Liver (tissue), 3 donors: ENCODE results near the gene ABAT.
"Not testable (repeated sequence)": the region's sequence is repeated elsewhere in the genome, so short reads cannot be mapped to it uniquely, and the experiment has no call there.

Experiments
- CTCF ChIP-seq: fragments of 150-350 bp; IDR thresholded peaks from 2 replicates; pipeline ENCODE4 v1.5.1; 2017; ENCODE audit warnings: improper control_type of control experiment, low read depth, low read length; ENCODE audit not compliant: missing input control
- EGR1 ChIP-seq, 2 donors: IDR thresholded peaks; 2 replicates each; pipeline ENCODE4 v1.6.1; 2016 to 2018; ENCODE audit warnings: antibody characterized with exemption in 2 of 2, low read depth in 2 of 2
- GABPA ChIP-seq, 2 donors: IDR thresholded peaks in 1 of 2; conservative IDR thresholded peaks in 1 of 2; 2 replicates each; pipeline ENCODE4 v1.6.1; 2016; ENCODE audit warnings: antibody characterized with exemption in 2 of 2, mild to moderate bottlenecking in 1 of 2, moderate library complexity in 1 of 2
- HNF4A ChIP-seq, 2 donors: conservative IDR thresholded peaks; 2 replicates each; pipeline ENCODE4 v1.6.1; 2016; ENCODE audit warnings: antibody characterized with exemption in 2 of 2, mild to moderate bottlenecking in 2 of 2
- RAD21 ChIP-seq, 2 donors: IDR thresholded peaks; 2 replicates each; pipeline ENCODE4 v1.6.1; 2016; ENCODE audit warnings: antibody characterized with exemption in 2 of 2, mild to moderate bottlenecking in 2 of 2
- SP1 ChIP-seq: IDR thresholded peaks from 2 replicates; pipeline ENCODE4 v1.6.1; 2018; ENCODE audit warnings: antibody characterized with exemption, mild to moderate bottlenecking
- YY1 ChIP-seq: IDR thresholded peaks from 2 replicates; pipeline ENCODE4 v1.6.1; 2016; ENCODE audit warnings: antibody characterized with exemption, mild to moderate bottlenecking
- ZBTB33 ChIP-seq: IDR thresholded peaks from 2 replicates; pipeline ENCODE4 v1.6.1; 2016; ENCODE audit warnings: antibody characterized with exemption
- TF ChIP-seq, protein P1 (sequence below): IDR thresholded peaks from 2 replicates; pipeline ENCODE4 v1.6.1; 2016; ENCODE audit warnings: antibody characterized with exemption, mild to moderate bottlenecking
- donor health status: healthy.
- donor health status: healthy.

- TF ChIP-seq CTCF; GABPA (IDR thresholded peaks at IDR 0.05 in 1 of 2, conservative IDR thresholded peaks at IDR 0.05 in 1 of 2); HNF4A (conservative IDR thresholded peaks at IDR 0.05); SP1; EGR1 (IDR thresholded peaks at IDR 0.05; ENCODE audit: low read depth in 2 of 2); ZBTB33; YY1; RAD21 (IDR thresholded peaks at IDR 0.05): not testable (repeated sequence)
- TF ChIP-seq, protein P1, sequence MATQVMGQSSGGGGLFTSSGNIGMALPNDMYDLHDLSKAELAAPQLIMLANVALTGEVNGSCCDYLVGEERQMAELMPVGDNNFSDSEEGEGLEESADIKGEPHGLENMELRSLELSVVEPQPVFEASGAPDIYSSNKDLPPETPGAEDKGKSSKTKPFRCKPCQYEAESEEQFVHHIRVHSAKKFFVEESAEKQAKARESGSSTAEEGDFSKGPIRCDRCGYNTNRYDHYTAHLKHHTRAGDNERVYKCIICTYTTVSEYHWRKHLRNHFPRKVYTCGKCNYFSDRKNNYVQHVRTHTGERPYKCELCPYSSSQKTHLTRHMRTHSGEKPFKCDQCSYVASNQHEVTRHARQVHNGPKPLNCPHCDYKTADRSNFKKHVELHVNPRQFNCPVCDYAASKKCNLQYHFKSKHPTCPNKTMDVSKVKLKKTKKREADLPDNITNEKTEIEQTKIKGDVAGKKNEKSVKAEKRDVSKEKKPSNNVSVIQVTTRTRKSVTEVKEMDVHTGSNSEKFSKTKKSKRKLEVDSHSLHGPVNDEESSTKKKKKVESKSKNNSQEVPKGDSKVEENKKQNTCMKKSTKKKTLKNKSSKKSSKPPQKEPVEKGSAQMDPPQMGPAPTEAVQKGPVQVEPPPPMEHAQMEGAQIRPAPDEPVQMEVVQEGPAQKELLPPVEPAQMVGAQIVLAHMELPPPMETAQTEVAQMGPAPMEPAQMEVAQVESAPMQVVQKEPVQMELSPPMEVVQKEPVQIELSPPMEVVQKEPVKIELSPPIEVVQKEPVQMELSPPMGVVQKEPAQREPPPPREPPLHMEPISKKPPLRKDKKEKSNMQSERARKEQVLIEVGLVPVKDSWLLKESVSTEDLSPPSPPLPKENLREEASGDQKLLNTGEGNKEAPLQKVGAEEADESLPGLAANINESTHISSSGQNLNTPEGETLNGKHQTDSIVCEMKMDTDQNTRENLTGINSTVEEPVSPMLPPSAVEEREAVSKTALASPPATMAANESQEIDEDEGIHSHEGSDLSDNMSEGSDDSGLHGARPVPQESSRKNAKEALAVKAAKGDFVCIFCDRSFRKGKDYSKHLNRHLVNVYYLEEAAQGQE: not testable (repeated sequence)
Observed at GRCh38 chr16:8786316-8786715, 111.9 kb downstream of the ABAT start.
